Measurements from ENCODE around the gene SECTM1. TPM values are rescaled to one million over a fixed set of nuclear protein-coding genes. Genes with fewer than 3 reads are reported as not detected.

SECTM1 gene
- total and polyA plus RNA-seq, 9 of the 15 experiments (the other 6 are each of a cell fraction or from before 2014, with no cell fraction given) = 0.11 to 0.46 (median 0.18) TPM; not detected in 6

- 0 out of 2 replicates have a peak, but pooled peaks have one; percentile 17 for TF ChIP-seq KLF6 (CRISPR knock-in tag; IDR thresholded peaks at IDR 0.05; ENCODE audit: borderline replicate concordance)
- no peak for TF ChIP-seq PHF21A (IDR thresholded peaks at IDR 0.05; ENCODE audit: borderline replicate concordance, low read depth)
- TF ChIP-seq TEAD2 (tag; IDR thresholded peaks at IDR 0.05) = no peak
- TF ChIP-seq ILK (tag; IDR thresholded peaks at IDR 0.05; ENCODE audit: borderline replicate concordance, low read depth) = no peak
- peak; percentile 60; the same call in 1 of the 2 replicates for TF ChIP-seq SUPT5H (IDR thresholded peaks at IDR 0.05)
- no peak for TF ChIP-seq ARHGAP35 (IDR thresholded peaks at IDR 0.05; ENCODE audit: partially characterized antibody)
- TF ChIP-seq ZBTB34 (CRISPR knock-in tag; IDR thresholded peaks at IDR 0.05) = no peak
- no peak for TF ChIP-seq ZFP30 (CRISPR knock-in tag; IDR thresholded peaks at IDR 0.05; ENCODE audit: borderline replicate concordance)
- peak; percentile 82 for TF ChIP-seq ZKSCAN8 (CRISPR knock-in tag; IDR thresholded peaks at IDR 0.05)
- no peak for TF ChIP-seq ZNF609 (CRISPR knock-in tag; IDR thresholded peaks at IDR 0.05; ENCODE audit: borderline replicate concordance)
- no peak for TF ChIP-seq IRF1 (CRISPR knock-in tag; IDR thresholded peaks at IDR 0.05; ENCODE audit: borderline replicate concordance)
- TF ChIP-seq MYNN (IDR thresholded peaks at IDR 0.05) = no peak
- TF ChIP-seq MYNN (CRISPR knock-in tag; IDR thresholded peaks at IDR 0.05) = no peak
- no peak for TF ChIP-seq SIRT6 (IDR thresholded peaks at IDR 0.05; ENCODE audit: low read depth, low read length)
- no peak for TF ChIP-seq ZNF77 (CRISPR knock-in tag; IDR thresholded peaks at IDR 0.05)
- peak; percentile 96 for TF ChIP-seq SREBF1 (IDR thresholded peaks at IDR 0.05; ENCODE audit: borderline replicate concordance, low read depth, low read length)
- TF ChIP-seq NFIX (CRISPR knock-in tag; IDR thresholded peaks at IDR 0.05; ENCODE audit: low read depth) = no peak
- no peak for TF ChIP-seq ZNF79 (CRISPR knock-in tag; IDR thresholded peaks at IDR 0.05; ENCODE audit: low read depth)
Observed at GRCh38 chr17:82287868-82288801, 45.4 kb downstream of the SECTM1 start (continued).
